ENCODE measurements around the gene ACHE. TPM values are rescaled to one million over a fixed set of nuclear protein-coding genes. Genes with fewer than 3 reads are reported as not detected.

The ACHE gene
- total RNA-seq, 1 experiment from 2014 or later = 3.2 TPM

- no peaks in the 10 kb centered on the region for H3K4me1 Mint-ChIP-seq (ENCODE audit: low read depth, unreplicated experiment)
- no peak overlapping the region for H3K27ac Mint-ChIP-seq (ENCODE audit: unreplicated experiment)
- H3K9me3 Mint-ChIP-seq (ENCODE audit: low read depth, unreplicated experiment) = no peaks in the 10 kb centered on the region
- DNase-seq = no peak
- H3K4me3 Mint-ChIP-seq (ENCODE audit: low read depth, unreplicated experiment) = no peak overlapping the region
- peaks cover 64% of the 10 kb centered on the region for H3K36me3 Mint-ChIP-seq (ENCODE audit: insufficient read depth, unreplicated experiment)
- TF ChIP-seq CTCF (IDR thresholded peaks at IDR 0.05; ENCODE audit: unreplicated experiment) = no peak
- no TSS peak for BruUV-seq (replicated peaks)
- CTCF ChIA-PET = no interaction called here
- H3K27me3 Mint-ChIP-seq (ENCODE audit: unreplicated experiment) = no peaks in the 10 kb centered on the region
- intact Hi-C loops (cut with micrococcal nuclease; ENCODE audit: unreplicated experiment) = no loop called here
Measured at GRCh38 chr7:100882201-100882600, 13.5 kb downstream of the ACHE start.

- no peaks in the 10 kb centered on the region for H3K9me3 Mint-ChIP-seq (ENCODE audit: low read depth, unreplicated experiment)
- H3K4me1 Mint-ChIP-seq (ENCODE audit: low read depth, unreplicated experiment) = peaks cover 8% of the 10 kb centered on the region
- TF ChIP-seq CTCF (IDR thresholded peaks at IDR 0.05; ENCODE audit: unreplicated experiment) = no peak
- H3K27me3 Mint-ChIP-seq (ENCODE audit: unreplicated experiment) = no peaks in the 10 kb centered on the region
- DNase-seq = no peak
- H3K36me3 Mint-ChIP-seq (ENCODE audit: insufficient read depth, unreplicated experiment) = peaks cover 64% of the 10 kb centered on the region
- no TSS peak for BruUV-seq (replicated peaks)
- no peak overlapping the region for H3K4me3 Mint-ChIP-seq (ENCODE audit: low read depth, unreplicated experiment)
- intact Hi-C loops (cut with micrococcal nuclease; ENCODE audit: unreplicated experiment) = no loop called here
- no peak overlapping the region for H3K27ac Mint-ChIP-seq (ENCODE audit: unreplicated experiment)
- CTCF ChIA-PET = no interaction called here
Measured at GRCh38 chr7:100881136-100881535, 14.6 kb downstream of the ACHE start.

- no peak for DNase-seq
- TF ChIP-seq CTCF (IDR thresholded peaks at IDR 0.05; ENCODE audit: unreplicated experiment) = no peak
- no peak overlapping the region for H3K27ac Mint-ChIP-seq (ENCODE audit: unreplicated experiment)
- H3K36me3 Mint-ChIP-seq (ENCODE audit: insufficient read depth, unreplicated experiment) = peaks cover 66% of the 10 kb centered on the region
- H3K27me3 Mint-ChIP-seq (ENCODE audit: unreplicated experiment) = no peaks in the 10 kb centered on the region
- peaks cover 10% of the 10 kb centered on the region for H3K4me1 Mint-ChIP-seq (ENCODE audit: low read depth, unreplicated experiment)
- H3K9me3 Mint-ChIP-seq (ENCODE audit: low read depth, unreplicated experiment) = no peaks in the 10 kb centered on the region
- CTCF ChIA-PET = no interaction called here
- no peak overlapping the region for H3K4me3 Mint-ChIP-seq (ENCODE audit: low read depth, unreplicated experiment)
- intact Hi-C loops (cut with micrococcal nuclease; ENCODE audit: unreplicated experiment) = no loop called here
- no TSS peak for BruUV-seq (replicated peaks)
Measured at GRCh38 chr7:100880645-100881044, 15.0 kb downstream of the ACHE start.

GRCh38 chr7:100879685-100880261, 15.9 kb downstream of the ACHE start:
- CTCF ChIA-PET = no interaction called here
- intact Hi-C loops (cut with micrococcal nuclease; ENCODE audit: unreplicated experiment) = no loop called here
- no TSS peak for BruUV-seq (replicated peaks)

More at GRCh38 chr7:100879685-100880261, 15.9 kb downstream of the ACHE start:
- Mint-ChIP-seq H3K27me3 (ENCODE audit: unreplicated experiment) (no peaks in the 10 kb centered on the region), H3K4me1 (ENCODE audit: low read depth, unreplicated experiment) (peaks cover 10% of the 10 kb centered on the region), H3K4me3 (ENCODE audit: low read depth, unreplicated experiment) (no peak overlapping the region), H3K36me3 (ENCODE audit: insufficient read depth, unreplicated experiment) (peaks cover 68% of the 10 kb centered on the region), H3K27ac (ENCODE audit: unreplicated experiment) (peak overlapping the region; percentile 25), H3K9me3 (ENCODE audit: low read depth, unreplicated experiment) (no peaks in the 10 kb centered on the region)
- no peak for TF ChIP-seq CTCF (IDR thresholded peaks at IDR 0.05; ENCODE audit: unreplicated experiment)
- DNase-seq = no peak
